Ovary (tissue), 10 donors: ENCODE measurements around the gene ZNF541. TPM values are rescaled to one million over a fixed set of nuclear protein-coding genes. Genes with fewer than 3 reads are reported as not detected.

Source experiments
- DNase-seq, 5 donors: peaks; one replicate each; pipeline ENCODE4 v3.0.0-alpha.2; 2019 to 2020
- H3K27ac ChIP-seq, 2 donors: fragments of 200-600 bp; one replicate each; pipeline versions ENCODE4 v1.5.1 to v1.8.0; 2019 to 2022
- H3K27me3 ChIP-seq: fragments of 200-600 bp; one replicate; pipeline ENCODE4 v1.8.0; 2022
- H3K36me3 ChIP-seq: fragments of 200-600 bp; sonication (generic); one replicate; pipeline ENCODE4 v1.5.1; 2019
- H3K4me1 ChIP-seq: one replicate; pipeline ENCODE4 v1.8.1; 2013; ENCODE audit warnings: mild to moderate bottlenecking, moderate library complexity; ENCODE audit not compliant: insufficient read depth
- H3K4me3 ChIP-seq: fragments of 200-600 bp; sonication (generic); one replicate; pipeline ENCODE4 v1.5.1; 2017
- H3K9me3 ChIP-seq, 2 donors: fragments of 200-600 bp in 1 of 2; sonication (generic) in 1 of 2; one replicate each; pipeline versions ENCODE4 v1.5.1 to v1.8.1; 2013 to 2019; ENCODE audit warnings: mild to moderate bottlenecking in 1 of 2, moderate library complexity in 1 of 2
- EP300 ChIP-seq: sonication (generic); formaldehyde crosslinking; IDR thresholded peaks from one replicate; pipeline ENCODE4 v1.6.1; 2017; ENCODE audit warnings: antibody characterized with exemption
- POLR2A ChIP-seq: fragments of 450-650 bp; IDR thresholded peaks from one replicate; pipeline ENCODE4 v1.6.1; 2017; ENCODE audit warnings: antibody characterized with exemption, mild to moderate bottlenecking, moderate library complexity
- WGBS, 3 donors: extraction: QIAGEN DNeasy Blood & Tissue Kit in 1 of 3; methylation state at CpG; one replicate each; pipeline versions ENCODE4 v1.1.5 to v1.1.7; 2013 to 2017; 5-methylcytosine and 5-hydroxymethylcytosine counted together
- intact Hi-C, 4 donors: fragments of 100-400 bp; cut with DNase I; formaldehyde crosslinking; loops; one replicate each; pipeline versions ENCODE4 v1.11.0 to v1.15.1; 2022 to 2023
- long read RNA-seq, 3 donors: library from polyadenylated mRNA in 2 of 3; unstranded in 2 of 3; transcript quantifications; one replicate each; pipeline ENCODE4 v2.0.0 and lab custom pipeline, GENCODE V29; 2021 to 2026
- polyA plus RNA-seq, 2 donors: library from polyadenylated mRNA; stranded (reverse); fragments of 200-250 nt in 1 of 2; fragments of 350-450 nt in 1 of 2; fragmentation: Illumina TruSeq in 1 of 2; extraction: RNeasy Lipid Tissue Mini Kit (QIAGEN cat#74804) in 1 of 2; gene quantifications; one replicate each; pipeline ENCODE4 v1.2.3, GENCODE V29; 2013 to 2014
- total RNA-seq, 7 donors: library from RNA; depleted of rRNA in 2 of 7; stranded (reverse); fragments of >200 nt in 2 of 7; fragmentation: NEBNext Ultra II Directional in 3 of 7; extraction: Animal tissue kit (Norgen Biotek cat#: 25700) in 3 of 7; gene quantifications; one replicate each; pipeline versions ENCODE4 v1.1.0 to v1.2.4, GENCODE V29; 2016 to 2023
- TF ChIP-seq, protein P1 (sequence below), 3 donors: fragments of 450-650 bp in 2 of 3; fragments of 200-600 bp in 1 of 3; IDR thresholded peaks; one replicate each; pipeline versions ENCODE4 v1.5.1 to v1.8.0; 2016 to 2022; ENCODE audit warnings: antibody characterized with exemption in 3 of 3, mild to moderate bottlenecking in 1 of 3
- donor health status: DM: no; HTN: no; CAD: no; lungs with moderate emphysema.
- donor health status: DM: no; HTN: no; CAD: no.
- donor health status: Bipolar disorder and iron deficiency.
- donor health status: DM: yes; HTN: yes; CAD: no.
- donor health status: DM: no; HTN: no; CAD: no.
- donor health status: DM: yes; HTN: yes; CAD: no.

ZNF541 gene, protein sequence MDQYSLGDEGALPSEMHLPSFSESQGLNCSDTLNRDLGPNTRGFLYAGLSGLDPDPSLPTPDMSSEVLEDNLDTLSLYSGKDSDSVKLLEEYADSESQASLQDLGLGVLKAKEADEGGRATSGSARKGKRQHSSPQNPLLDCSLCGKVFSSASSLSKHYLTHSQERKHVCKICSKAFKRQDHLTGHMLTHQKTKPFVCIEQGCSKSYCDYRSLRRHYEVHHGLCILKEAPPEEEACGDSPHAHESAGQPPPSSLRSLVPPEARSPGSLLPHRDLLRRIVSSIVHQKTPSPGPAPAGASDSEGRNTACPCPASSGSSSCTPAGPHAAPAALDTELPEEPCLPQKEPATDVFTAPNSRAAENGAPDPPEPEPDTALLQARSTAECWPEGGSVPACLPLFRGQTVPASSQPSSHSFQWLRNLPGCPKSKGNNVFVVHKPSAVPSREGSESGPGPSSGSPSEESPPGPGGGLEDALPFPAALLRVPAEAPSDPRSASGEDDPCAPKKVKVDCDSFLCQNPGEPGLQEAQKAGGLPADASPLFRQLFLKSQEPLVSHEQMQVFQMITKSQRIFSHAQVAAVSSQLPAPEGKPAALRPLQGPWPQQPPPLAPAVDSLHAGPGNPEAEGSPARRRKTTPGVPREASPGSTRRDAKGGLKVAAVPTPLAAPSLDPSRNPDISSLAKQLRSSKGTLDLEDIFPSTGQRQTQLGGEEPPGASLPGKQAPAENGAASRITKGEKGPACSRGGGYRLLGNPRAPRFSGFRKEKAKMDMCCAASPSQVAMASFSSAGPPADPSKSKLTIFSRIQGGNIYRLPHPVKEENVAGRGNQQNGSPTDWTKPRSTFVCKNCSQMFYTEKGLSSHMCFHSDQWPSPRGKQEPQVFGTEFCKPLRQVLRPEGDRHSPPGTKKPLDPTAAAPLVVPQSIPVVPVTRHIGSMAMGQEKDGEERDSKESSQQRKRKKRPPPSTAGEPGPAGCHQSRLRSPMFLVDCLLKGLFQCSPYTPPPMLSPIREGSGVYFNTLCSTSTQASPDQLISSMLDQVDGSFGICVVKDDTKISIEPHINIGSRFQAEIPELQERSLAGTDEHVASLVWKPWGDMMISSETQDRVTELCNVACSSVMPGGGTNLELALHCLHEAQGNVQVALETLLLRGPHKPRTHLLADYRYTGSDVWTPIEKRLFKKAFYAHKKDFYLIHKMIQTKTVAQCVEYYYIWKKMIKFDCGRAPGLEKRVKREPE (N-terminal part only)
- total RNA-seq (1 to 10 TPM in 5 of 7 donors, under 1 TPM in 2; 0.62 to 2.5 (median 1.5) TPM), polyA plus RNA-seq (1 to 10 TPM in 1 of 2 donors, under 1 TPM in 1; 0.97 to 1.8 TPM)
- long read RNA-seq, donor 1, partial matches to known transcripts = 2 of 3 reads
- long read RNA-seq, donor 1, other reads (novel, unspliced or antisense) = 0 of 3 reads
- long read RNA-seq, donor 2, partial matches to known transcripts = 5 of 5 reads
- long read RNA-seq, donor 2, other reads (novel, unspliced or antisense) = 0 of 5 reads
- long read RNA-seq, donor 3, partial matches to known transcripts = 0 of 1 reads
- long read RNA-seq, donor 3, other reads (novel, unspliced or antisense) = 1 of 1 reads

DNA sequence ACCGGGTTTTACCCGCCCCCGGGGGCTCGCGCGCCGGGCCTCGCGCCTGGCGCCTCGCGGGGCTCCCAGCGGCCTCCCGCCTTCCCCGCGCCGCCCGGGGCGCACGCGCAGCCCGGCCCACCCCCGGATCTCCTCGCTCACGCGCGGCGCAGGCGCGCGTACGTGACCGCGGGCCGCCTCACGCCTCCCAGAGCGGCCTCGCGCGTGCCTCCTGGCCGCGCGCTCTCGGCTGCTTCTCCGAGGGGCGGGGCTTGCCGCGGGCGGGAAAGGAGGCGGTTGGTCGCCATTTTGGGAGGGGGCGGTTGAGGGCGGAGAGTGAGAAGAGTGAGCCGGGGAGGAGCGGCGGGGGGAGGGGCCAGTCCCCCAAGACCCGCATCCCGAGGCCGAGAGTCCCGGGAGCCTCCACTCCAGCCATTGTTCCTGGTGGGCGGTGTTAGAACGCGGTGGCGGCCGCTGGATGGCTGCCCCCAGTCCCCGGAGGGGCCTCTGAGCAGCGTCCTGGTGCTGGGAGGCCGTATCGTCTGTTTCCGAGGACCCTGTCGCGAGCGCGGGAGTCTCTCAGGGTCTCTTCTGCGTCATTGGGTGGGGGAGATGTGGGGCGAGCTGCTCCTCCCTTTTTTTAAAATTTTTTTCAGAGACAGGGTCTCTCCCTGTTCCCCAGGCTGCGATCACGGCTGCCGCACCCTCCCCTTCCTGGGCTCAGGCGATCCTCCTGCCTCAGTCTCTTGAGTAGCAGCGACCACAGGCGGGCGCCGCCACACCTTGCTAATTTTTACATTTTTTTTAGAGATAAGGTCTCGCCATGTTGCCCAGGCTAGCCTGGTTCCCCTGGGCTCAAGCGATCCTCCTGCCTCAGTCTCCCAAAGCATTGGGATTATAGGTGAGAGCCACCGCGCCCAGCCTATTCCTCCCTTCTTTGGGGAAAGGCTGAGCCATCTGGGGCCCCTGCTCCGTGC lies at the start of gene ZNF541:
Gene ZNF541, minus strand, starts transcription at position 78 of the 956 bp plus-strand sequence. CDS start 17,292 bp downstream, outside the sequence.
- 14 to 20% (median 15%) methylated on average over 68 to 89 of the region's 89 CpGs for WGBS, 3 donors
- intact Hi-C loops = no loop called here
- no peaks in the 10 kb centered on the region for H3K36me3 ChIP-seq
- no peaks in the 10 kb centered on the region for H3K27me3 ChIP-seq
- no peaks in the 10 kb centered on the region for H3K9me3 ChIP-seq
- peak within 1 kb of the TSS; percentile 19 for H3K4me3 ChIP-seq
- H3K27ac ChIP-seq = no peak within 1 kb of the TSS
- no peaks in the 10 kb centered on the region for H3K4me1 ChIP-seq
- TF ChIP-seq, protein P1, sequence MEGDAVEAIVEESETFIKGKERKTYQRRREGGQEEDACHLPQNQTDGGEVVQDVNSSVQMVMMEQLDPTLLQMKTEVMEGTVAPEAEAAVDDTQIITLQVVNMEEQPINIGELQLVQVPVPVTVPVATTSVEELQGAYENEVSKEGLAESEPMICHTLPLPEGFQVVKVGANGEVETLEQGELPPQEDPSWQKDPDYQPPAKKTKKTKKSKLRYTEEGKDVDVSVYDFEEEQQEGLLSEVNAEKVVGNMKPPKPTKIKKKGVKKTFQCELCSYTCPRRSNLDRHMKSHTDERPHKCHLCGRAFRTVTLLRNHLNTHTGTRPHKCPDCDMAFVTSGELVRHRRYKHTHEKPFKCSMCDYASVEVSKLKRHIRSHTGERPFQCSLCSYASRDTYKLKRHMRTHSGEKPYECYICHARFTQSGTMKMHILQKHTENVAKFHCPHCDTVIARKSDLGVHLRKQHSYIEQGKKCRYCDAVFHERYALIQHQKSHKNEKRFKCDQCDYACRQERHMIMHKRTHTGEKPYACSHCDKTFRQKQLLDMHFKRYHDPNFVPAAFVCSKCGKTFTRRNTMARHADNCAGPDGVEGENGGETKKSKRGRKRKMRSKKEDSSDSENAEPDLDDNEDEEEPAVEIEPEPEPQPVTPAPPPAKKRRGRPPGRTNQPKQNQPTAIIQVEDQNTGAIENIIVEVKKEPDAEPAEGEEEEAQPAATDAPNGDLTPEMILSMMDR (IDR thresholded peaks at IDR 0.05) = no peak
- TF ChIP-seq EP300 (no peak), POLR2A (no peak)
- DNase-seq = peak; percentile 34 to 58 (median 49)

DNA sequence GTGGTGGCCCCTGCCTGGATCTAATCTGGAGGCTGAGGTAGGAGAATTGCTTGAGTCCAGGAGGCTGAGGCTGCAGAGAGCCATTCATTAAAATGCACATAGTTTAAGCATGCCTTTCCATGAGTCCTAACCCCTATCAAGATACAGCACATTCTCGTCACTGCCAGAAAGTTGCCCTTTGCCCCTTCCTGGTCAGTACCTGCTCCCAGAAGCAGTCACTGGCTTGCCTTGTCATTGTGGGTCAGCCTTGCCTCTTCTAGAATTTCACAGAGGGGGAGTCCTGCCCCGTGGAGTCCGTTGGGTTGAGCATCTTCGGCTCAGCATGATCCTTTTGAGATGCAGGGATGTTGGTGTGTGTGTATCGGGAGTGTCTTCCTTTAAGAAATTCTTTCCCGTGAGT lies 46.8 kb upstream of the ZNF541 start:
- no peaks in the 10 kb centered on the region for H3K36me3 ChIP-seq
- H3K4me3 ChIP-seq = no peak overlapping the region
- intact Hi-C loops = no loop called here
- H3K27ac ChIP-seq = no peak overlapping the region
- H3K9me3 ChIP-seq = no peaks in the 10 kb centered on the region
- no peaks in the 10 kb centered on the region for H3K27me3 ChIP-seq
- no peak for DNase-seq
- peaks cover 13% of the 10 kb centered on the region for H3K4me1 ChIP-seq
- TF ChIP-seq, protein P1 (IDR thresholded peaks at IDR 0.05) = no peak
- TF ChIP-seq EP300 (no peak), POLR2A (no peak)
- WGBS, 3 donors = 76 to 84% (median 76%) methylated on average over 6 of the region's 6 CpGs

DNA sequence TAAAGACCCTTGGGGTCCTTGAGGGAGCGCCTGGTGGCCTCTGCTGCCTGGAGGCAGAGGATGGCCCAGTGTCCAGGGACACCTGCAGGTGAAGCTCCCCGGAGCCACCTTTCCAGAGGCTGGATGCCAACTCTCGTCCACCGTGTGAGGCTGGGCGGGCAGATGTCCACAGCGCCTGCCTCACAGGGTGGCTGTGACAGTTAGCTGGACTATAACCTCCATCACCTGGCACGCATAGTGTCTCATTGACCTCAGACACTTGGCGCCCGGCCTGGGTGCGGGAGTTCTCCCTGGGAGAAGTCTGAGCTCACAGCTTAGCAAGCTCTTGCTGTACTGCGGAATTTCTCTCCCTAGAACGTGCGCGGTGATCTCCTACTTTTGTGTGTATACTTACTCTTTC lies 45.8 kb upstream of the ZNF541 start:
- intact Hi-C loops = no loop called here
- TF ChIP-seq, protein P1 (IDR thresholded peaks at IDR 0.05) = no peak
- TF ChIP-seq EP300 = no peak
- no peak for TF ChIP-seq POLR2A
- DNase-seq = peak in 4 of 5 donors; percentile 38 to 66 (median 51)
- Histone ChIP-seq H3K36me3 (no peaks in the 10 kb centered on the region), H3K27ac (no peak overlapping the region), H3K4me3 (no peak overlapping the region), H3K9me3 (no peaks in the 10 kb centered on the region), H3K4me1 (peaks cover 10% of the 10 kb centered on the region), H3K27me3 (no peaks in the 10 kb centered on the region)
- 52 to 63% (median 56%) methylated on average over 14 of the region's 14 CpGs for WGBS, 3 donors
